ENCODE data around the gene WDR7. TPM values are rescaled to one million over a fixed set of nuclear protein-coding genes. Genes with fewer than 3 reads are reported as not detected.

Gene WDR7
- polyA plus RNA-seq, 3 donors: 10.5 to 14.1 (median 12.5) TPM

GRCh38 chr18:56952026-56952425, 300.9 kb downstream of the WDR7 start:
- no peak for DNase-seq (ENCODE audit: extremely low read depth in 1 of 11, low read depth in 9 of 11, low spot score in 4 of 11)

DNA sequence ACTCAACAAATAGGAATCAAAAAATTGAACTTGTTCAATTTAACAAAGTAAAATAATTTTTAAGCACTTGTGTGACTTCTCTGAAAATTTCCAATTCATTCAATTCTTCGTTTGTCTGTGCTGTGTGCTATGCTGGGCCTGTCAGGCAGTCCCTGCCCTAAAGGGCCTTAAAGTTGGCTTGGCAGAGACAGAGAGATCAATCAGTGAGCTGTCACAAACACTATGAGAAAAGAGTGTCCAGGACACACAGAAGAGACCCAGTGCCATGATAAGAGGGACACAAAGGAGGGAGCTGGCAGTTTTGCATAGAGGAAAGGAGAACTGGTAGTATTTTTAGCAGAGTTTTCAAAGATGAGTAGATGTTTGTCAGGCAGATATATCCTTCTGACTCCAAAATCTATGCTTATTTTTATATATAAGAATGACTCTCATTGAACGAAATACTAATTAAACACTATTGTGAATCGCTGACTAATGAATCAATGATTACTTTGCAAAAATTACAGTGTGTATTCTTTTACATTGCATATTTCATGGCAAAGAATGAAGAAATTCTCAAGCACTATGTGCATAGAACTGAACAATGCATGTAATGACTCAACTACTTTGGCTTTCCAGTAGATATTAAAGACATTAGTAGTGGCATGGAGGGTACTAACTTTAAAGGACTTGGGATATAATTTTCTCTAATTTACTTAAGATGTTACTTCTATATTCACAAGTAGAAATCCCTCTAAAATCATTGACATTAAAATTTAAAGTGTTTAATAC, 302.5 kb downstream of the WDR7 start:
- no peak for DNase-seq (ENCODE audit: extremely low read depth in 1 of 11, low read depth in 9 of 11, low spot score in 4 of 11)

GRCh38 chr18:56955490-56955889, 304.3 kb downstream of the WDR7 start:
- DNase-seq (ENCODE audit: extremely low read depth in 1 of 11, low read depth in 9 of 11, low spot score in 4 of 11): no peak

- no peak for DNase-seq (ENCODE audit: extremely low read depth in 1 of 11, low read depth in 9 of 11, low spot score in 4 of 11)
Measured at GRCh38 chr18:56959120-56959519, 308.0 kb downstream of the WDR7 start.

GRCh38 chr18:56962322-56962721, 311.2 kb downstream of the WDR7 start:
- DNase-seq (ENCODE audit: extremely low read depth in 1 of 11, low read depth in 9 of 11, low spot score in 4 of 11): peak in 2 of 11 donors; percentile 4 to 13

DNA sequence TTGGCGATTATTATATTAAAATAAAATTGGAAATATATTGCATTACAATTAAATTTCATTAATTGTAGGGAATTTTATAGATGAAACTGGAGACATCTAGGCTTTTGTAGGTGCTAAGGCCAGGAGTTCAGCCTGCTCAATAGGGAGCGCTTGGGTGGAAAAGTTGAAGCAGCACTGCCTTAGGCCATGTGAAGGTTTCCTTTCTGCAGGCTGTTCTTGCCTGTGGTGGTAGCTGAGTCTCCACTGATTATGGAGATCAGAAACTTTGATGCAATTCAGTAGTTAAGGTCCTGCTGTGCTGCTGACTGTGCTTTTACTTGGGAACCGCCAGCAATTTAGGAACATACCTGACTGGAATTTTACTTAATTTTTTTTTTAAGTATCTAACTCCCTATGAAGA, 315.9 kb downstream of the WDR7 start:
- no peak for DNase-seq (ENCODE audit: extremely low read depth in 1 of 11, low read depth in 9 of 11, low spot score in 4 of 11)

DNA sequence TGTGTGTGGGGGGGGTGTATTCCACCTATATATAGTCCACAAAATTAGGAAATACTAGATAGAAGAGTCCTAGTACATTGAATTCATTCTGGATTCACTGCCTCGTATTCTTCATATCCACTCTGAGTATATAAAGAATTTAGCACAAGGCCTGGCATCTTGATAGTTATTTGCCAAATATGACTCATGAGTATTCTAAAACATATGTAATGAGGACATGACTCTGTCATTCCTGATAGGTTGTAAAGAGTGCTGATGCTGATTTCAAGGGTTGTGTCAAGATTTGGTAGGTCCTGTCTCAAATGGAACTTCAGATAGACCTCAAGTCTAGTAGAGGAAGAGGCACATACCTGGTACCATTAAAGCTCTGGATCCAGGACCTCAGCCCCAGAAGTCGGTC, 322.3 kb downstream of the WDR7 start:
- DNase-seq (ENCODE audit: extremely low read depth in 1 of 11, low read depth in 9 of 11, low spot score in 4 of 11): no peak

DNA sequence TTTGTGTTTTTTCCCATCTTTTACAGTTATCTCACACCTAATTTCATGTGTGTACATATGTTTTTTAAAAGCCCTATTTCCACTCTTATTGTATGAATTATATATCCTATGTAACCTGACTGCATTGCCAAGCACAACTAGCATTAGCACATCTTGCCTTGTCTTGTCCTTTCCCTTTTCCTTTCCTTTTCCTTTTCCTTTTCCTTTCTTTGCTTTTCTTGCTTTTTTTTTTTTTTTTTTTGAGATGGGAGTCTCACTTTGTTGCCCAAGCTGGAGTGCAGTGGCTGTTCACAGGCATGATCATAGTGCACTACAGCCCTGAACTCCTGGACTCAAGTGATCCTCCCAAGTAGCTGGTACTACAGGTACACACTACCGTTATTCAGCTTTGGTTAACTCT, 323.0 kb downstream of the WDR7 start:
- no peak for DNase-seq (ENCODE audit: extremely low read depth in 1 of 11, low read depth in 9 of 11, low spot score in 4 of 11)

DNA sequence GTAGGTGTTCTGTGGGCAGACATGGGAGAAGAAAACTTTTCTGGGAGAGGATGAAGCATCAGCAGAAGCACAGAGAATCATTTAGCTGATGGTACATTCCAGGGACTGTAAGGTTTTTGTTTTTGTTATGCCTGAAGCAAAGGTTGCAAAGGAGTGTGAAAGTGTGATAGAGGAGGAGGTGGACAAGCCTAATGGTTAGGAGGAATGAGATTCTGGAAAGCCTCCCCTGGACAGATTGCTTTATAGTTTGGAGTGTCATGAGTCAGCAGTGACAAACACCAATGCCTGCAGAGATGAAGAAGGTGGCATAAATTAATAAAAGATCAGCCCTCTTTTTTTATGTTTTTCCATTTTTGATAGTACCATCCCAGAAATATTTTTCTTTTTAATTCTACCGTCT, 324.1 kb downstream of the WDR7 start:
- no peak for DNase-seq (ENCODE audit: extremely low read depth in 1 of 11, low read depth in 9 of 11, low spot score in 4 of 11)

DNA sequence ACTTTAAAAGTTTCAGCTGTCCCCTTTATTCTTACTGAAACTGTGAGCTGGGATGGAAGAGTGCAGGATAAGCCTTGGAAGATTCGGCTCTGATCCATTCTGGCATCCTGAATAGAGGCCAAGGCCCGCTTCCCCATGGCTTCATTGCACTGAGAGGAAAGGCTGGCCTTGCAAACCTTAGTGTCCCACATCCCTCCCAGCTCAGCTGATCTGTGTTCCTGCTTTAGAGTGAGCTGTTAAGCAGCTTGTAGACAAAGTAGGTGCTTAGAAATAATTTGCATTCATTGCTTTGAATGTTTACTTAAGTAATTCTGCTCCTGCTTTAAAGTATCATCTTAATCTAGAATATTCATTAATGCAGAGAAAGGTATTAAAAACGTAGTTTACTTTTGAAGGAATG, 326.1 kb downstream of the WDR7 start:
- DNase-seq (ENCODE audit: extremely low read depth in 1 of 11, low read depth in 9 of 11, low spot score in 4 of 11): no peak

- DNase-seq (ENCODE audit: extremely low read depth in 1 of 11, low read depth in 9 of 11, low spot score in 4 of 11): peak in 1 of 11 donors; percentile 9
Measured at GRCh38 chr18:56977771-56978170, 326.6 kb downstream of the WDR7 start.

DNA sequence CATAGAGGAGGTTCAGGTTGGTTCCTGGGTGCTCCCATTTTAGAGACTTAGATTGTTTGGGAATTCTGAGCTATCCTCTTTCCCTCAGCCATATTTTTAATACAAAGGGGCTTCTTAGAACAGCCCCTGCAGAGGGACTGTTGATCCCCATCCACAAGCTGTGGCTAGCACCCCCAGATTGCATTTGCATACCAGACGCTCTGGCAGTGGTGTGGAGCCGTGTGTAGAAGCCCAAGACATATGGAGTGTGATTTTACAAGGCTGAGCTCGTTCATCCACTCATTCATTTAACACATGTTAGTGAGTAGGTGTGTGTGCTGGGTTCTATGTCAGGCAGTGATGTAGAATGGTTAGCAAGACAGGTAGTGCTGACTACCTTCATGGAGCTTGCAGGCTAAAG, 329.0 kb downstream of the WDR7 start:
- DNase-seq (ENCODE audit: extremely low read depth in 1 of 11, low read depth in 9 of 11, low spot score in 4 of 11): no peak

DNA sequence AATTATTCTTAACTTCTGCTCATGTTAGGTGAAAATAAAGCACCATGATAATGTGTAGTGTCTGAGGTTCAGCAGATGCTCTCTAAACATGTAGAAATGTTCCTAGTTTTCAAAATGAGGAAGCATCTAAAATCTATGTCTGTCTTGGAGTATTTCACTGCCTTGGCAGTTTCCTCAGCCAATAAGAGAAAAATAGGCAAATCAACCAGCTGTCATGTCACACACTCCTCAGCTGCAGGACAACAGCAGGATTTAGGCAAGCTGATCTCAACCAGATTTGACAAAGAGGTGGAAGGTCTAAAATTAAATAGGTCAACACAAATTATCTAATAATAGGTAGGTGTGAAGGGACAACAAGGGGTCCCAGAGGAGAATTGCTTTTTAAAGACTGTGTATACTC, 331.6 kb downstream of the WDR7 start:
- no peak for DNase-seq (ENCODE audit: extremely low read depth in 1 of 11, low read depth in 9 of 11, low spot score in 4 of 11)

GRCh38 chr18:56983275-56983992, 332.3 kb downstream of the WDR7 start:
- DNase-seq (ENCODE audit: extremely low read depth in 1 of 11, low read depth in 9 of 11, low spot score in 4 of 11): no peak

DNA sequence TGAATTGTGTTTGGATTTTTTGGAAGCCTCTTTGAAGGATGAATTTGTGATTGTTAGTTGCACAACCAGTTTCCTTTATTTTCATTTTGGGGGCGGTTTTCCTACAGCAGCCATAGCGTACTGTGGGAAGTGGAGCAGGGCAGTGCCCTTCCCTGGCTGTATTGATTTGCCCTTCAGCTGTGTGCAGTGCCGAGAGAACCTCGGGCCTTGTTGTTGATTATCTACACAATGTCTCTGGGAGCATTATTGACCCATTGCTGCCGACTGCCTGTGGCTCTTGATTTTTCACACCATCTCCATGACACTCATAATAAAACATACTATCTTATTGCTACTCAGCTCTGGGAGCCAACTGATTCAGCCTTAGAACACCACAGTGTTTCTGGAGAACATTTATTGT, 333.6 kb downstream of the WDR7 start:
- no peak for DNase-seq (ENCODE audit: extremely low read depth in 1 of 11, low read depth in 9 of 11, low spot score in 4 of 11)

DNA sequence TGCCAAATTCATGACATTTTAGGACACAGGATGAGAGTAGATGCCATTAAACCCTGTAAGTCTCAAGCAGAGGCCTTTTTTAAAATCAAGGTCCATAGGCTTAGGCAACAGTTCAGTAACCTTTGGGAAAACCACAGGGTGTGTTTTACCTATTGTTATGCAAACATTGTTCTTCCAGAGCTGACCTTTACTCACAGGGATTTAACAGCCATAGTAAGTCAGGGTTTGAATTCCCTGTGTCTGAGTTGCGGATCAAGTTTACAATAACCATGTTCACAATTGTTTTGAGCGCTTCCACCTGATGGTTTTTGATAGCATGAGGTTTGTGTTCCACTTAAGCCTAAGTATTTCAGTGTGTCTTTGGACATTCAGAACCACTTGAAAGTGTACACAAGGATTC, 335.7 kb downstream of the WDR7 start:
- no peak for DNase-seq (ENCODE audit: extremely low read depth in 1 of 11, low read depth in 9 of 11, low spot score in 4 of 11)

DNA sequence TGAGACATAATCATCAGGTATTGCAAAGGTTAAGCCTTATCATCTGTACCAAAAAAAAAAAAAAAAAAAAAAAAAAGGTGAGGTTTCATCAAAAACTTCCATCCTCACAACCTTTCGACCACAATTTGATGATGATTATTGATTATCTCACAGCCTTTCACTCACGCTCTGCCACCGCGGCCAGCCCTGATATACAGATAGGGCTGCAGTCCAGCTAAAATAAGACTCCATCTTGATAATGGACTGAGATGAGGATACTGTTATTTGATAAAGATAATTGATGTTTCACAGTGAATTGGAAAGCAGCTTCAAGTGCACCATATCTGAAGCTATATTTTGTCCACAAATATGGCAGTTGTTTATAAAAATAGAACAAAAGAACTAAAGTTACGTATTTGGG, 336.1 kb downstream of the WDR7 start:
- no peak for DNase-seq (ENCODE audit: extremely low read depth in 1 of 11, low read depth in 9 of 11, low spot score in 4 of 11)

DNA sequence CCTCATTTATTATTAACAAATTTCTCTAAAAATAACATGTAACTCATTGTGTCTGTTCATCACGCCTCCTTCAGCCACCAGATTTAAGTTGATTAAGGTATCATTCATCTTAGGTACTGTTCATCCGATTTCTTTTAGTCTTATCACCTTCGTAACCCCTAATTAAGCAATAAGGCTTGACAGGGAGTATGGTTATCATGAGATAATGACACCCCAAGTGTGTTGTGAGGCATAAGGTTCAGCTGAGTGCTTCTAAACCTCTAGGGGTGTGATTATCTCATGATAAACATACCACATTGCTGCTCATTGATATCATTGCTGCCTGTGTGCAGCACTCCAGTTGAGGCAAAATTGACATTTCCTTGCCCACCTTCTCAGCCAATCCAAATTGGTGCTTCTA, 336.9 kb downstream of the WDR7 start:
- no peak for DNase-seq (ENCODE audit: extremely low read depth in 1 of 11, low read depth in 9 of 11, low spot score in 4 of 11)

DNA sequence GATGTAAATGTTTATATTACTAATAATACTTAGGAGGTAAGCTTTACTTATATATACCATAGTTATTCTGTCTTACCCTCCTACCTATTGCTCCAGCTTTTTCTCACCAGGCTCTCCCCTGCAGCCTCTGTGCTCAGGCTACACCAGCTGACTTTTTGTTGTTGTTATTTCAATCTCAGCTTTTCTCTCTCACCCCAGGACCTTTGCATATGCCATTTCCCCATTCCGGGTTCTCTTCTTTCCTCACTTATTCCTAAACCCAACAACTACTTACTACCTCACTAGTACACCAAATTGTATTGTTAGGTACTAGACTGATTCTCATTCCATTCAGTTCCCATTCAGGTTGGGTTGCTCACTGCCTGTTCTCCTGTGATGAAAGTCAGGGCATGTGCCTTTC, 339.5 kb downstream of the WDR7 start:
- DNase-seq (ENCODE audit: extremely low read depth in 1 of 11, low read depth in 9 of 11, low spot score in 4 of 11): no peak

DNA sequence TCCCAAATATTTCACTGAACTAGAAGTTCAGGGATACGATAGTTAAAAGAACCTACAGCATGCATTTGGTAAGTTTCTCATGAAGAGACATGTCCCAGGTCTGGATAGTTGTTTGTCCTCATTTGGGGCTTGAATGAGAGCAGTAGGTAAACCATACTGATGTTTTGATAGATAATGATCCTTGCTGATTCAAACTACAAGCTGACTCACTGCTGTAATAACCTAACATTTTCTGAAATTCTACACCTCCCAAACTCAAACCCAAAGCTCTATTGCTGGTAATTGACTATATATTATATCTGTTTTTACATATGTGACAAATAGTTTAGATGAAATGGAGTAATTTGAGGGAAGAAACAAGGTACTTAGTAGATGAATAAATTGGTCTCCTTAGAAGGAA, 341.6 kb downstream of the WDR7 start:
- DNase-seq (ENCODE audit: extremely low read depth in 1 of 11, low read depth in 9 of 11, low spot score in 4 of 11): no peak
